ENCODE data around the gene NECAB2. TPM values are rescaled to one million over a fixed set of nuclear protein-coding genes. Genes with fewer than 3 reads are reported as not detected.

The NECAB2 gene
- total RNA-seq, 4 donors from 2014 or later, result 0.90 TPM; not detected in 3

- peak; percentile 93 to 94 for DNase-seq (ENCODE audit: low spot score in 2 of 2)
- H3K27me3 ChIP-seq, result no peaks in the 10 kb centered on the region
- TF ChIP-seq EP300 (IDR thresholded peaks at IDR 0.05) (peak; percentile 66 to 89), POLR2A (IDR thresholded peaks at IDR 0.05) (peak; percentile 54 to 75), CTCF (IDR thresholded peaks at IDR 0.05) (peak in 2 of 5 experiments; percentile 17 to 24)
- H3K36me3 ChIP-seq, result peaks cover 0 to 11% (median 0%) of the 10 kb centered on the region in 3 donors
- 2 to 4% methylated on average over 13 to 19 of the region's 30 CpGs for WGBS, 2 donors
- H3K9me3 ChIP-seq, result no peaks in the 10 kb centered on the region
- peaks cover 0 to 37% (median 17%) of the 10 kb centered on the region in 4 donors for H3K4me1 ChIP-seq
- H3K4me3 ChIP-seq, result peak within 1 kb of the TSS; percentile 40 to 65 (median 56)
- peak within 1 kb of the TSS; percentile 85 to 94 (median 90) for H3K27ac ChIP-seq
These were observed 14.9 kb upstream of the NECAB2 start, which contains the start of gene OSGIN1 for GRCh38 chr16:83952940-83953795. Gene OSGIN1, plus strand, starts transcription at chr16:83953240. Its CDS starts 4,432 bp downstream, at chr16:83957672.

GRCh38 chr16:83953796-83954576 is 14.1 kb upstream of the NECAB2 start:
- WGBS, 2 donors, result 16 to 30% methylated on average over 10 to 16 of the region's 19 CpGs

GRCh38 chr16:83954577-83955016 is 13.4 kb upstream of the NECAB2 start:
- TF ChIP-seq EP300 (IDR thresholded peaks at IDR 0.05), result peak in 1 of 2 donors; percentile 12
- TF ChIP-seq POLR2A (IDR thresholded peaks at IDR 0.05), result peak in 1 of 2 donors; percentile 14
- no peak for TF ChIP-seq CTCF (IDR thresholded peaks at IDR 0.05)
- H3K36me3 ChIP-seq, result peaks cover 0 to 21% (median 0%) of the 10 kb centered on the region in 3 donors
- DNase-seq (ENCODE audit: low spot score in 2 of 2), result peak; percentile 22 to 26
- no peaks in the 10 kb centered on the region for H3K27me3 ChIP-seq
- no peaks in the 10 kb centered on the region for H3K9me3 ChIP-seq
- H3K4me3 ChIP-seq, result peak overlapping the region in 1 of 4 donors; percentile 54
- 57 to 62% methylated on average over 9 of the region's 9 CpGs for WGBS, 2 donors
- H3K27ac ChIP-seq, result peak overlapping the region in 3 of 4 donors; percentile 46 to 94 (median 91)
- peaks cover 0 to 37% (median 17%) of the 10 kb centered on the region in 4 donors for H3K4me1 ChIP-seq

More at GRCh38 chr16:83953796-83954576, 14.1 kb upstream of the NECAB2 start:
- Histone ChIP-seq H3K4me3 (peak overlapping the region; percentile 40 to 65 (median 56)), H3K4me1 (peaks cover 0 to 37% (median 17%) of the 10 kb centered on the region in 4 donors), H3K36me3 (peaks cover 0 to 19% (median 0%) of the 10 kb centered on the region in 3 donors), H3K27ac (peak overlapping the region; percentile 85 to 94 (median 90)), H3K9me3 (no peaks in the 10 kb centered on the region), H3K27me3 (no peaks in the 10 kb centered on the region)
- DNase-seq (ENCODE audit: low spot score in 2 of 2), result no peak
- TF ChIP-seq POLR2A (IDR thresholded peaks at IDR 0.05) (no peak), EP300 (IDR thresholded peaks at IDR 0.05) (no peak), CTCF (IDR thresholded peaks at IDR 0.05) (peak in 4 of 5 experiments; percentile 28 to 34 (median 30))

GRCh38 chr16:83955218-83956130 is 12.6 kb upstream of the NECAB2 start:
- no peaks in the 10 kb centered on the region for H3K27me3 ChIP-seq
- peak in 1 of 2 donors; percentile 22 for DNase-seq (ENCODE audit: low spot score in 2 of 2)
- H3K36me3 ChIP-seq, result peaks cover 0 to 27% (median 0%) of the 10 kb centered on the region in 3 donors
- no peak overlapping the region for H3K4me3 ChIP-seq
- WGBS, 2 donors, result 65 to 71% methylated on average over 20 to 23 of the region's 23 CpGs
- peak overlapping the region in 2 of 4 donors; percentile 46 to 94 for H3K27ac ChIP-seq
- no peak for TF ChIP-seq CTCF (IDR thresholded peaks at IDR 0.05)
- no peak for TF ChIP-seq EP300 (IDR thresholded peaks at IDR 0.05)
- no peak for TF ChIP-seq POLR2A (IDR thresholded peaks at IDR 0.05)
- peaks cover 0 to 37% (median 17%) of the 10 kb centered on the region in 4 donors for H3K4me1 ChIP-seq
- H3K9me3 ChIP-seq, result no peaks in the 10 kb centered on the region

All from tibial nerve (tissue), 4 donors.